Muscle of leg (tissue), 11 donors: ENCODE data around the gene PRKN. TPM values are rescaled to one million over a fixed set of nuclear protein-coding genes. Genes with fewer than 3 reads are reported as not detected.

Source experiments
- DNase-seq: peaks from one replicate; pipeline ENCODE4 v3.0.0; 2013
- H3K27ac ChIP-seq: one replicate; pipeline ENCODE4 v1.5.1; 2013; ENCODE audit warnings: mild to moderate bottlenecking, low read length, control low read depth
- H3K27me3 ChIP-seq: one replicate; pipeline ENCODE4 v1.6.1; 2013; ENCODE audit warnings: low read length; ENCODE audit not compliant: control insufficient read depth, insufficient read depth
- H3K36me3 ChIP-seq: one replicate; pipeline ENCODE4 v1.6.1; 2013; ENCODE audit warnings: low read length; ENCODE audit not compliant: control insufficient read depth, insufficient read depth
- H3K4me1 ChIP-seq: one replicate; pipeline ENCODE4 v1.6.1; 2013; ENCODE audit warnings: low read length; ENCODE audit not compliant: control insufficient read depth, insufficient read depth
- H3K4me3 ChIP-seq: one replicate; pipeline ENCODE4 v1.5.1; 2013; ENCODE audit warnings: low read length, control low read depth
- H3K9me3 ChIP-seq: replicated peaks from 2 replicates; pipeline ENCODE4 v1.6.1; 2013; ENCODE audit warnings: low read depth, low read length; ENCODE audit not compliant: control insufficient read depth
- WGBS: methylation state at CpG from one replicate; pipeline ENCODE4 v1.1.5; 2013; ENCODE audit warnings: missing lambda C conversion rate; ENCODE audit not compliant: insufficient coverage; 5-methylcytosine and 5-hydroxymethylcytosine counted together
- polyA plus RNA-seq, 8 donors: library from polyadenylated mRNA; unstranded; fragments of 120-200 nt; gene quantifications; one replicate each; pipeline versions ENCODE4 v1.2.1 to v1.2.3, GENCODE V29; 2013; ENCODE audit warnings: inconsistent platforms in 1 of 8, low replicate concordance in 1 of 8; ENCODE audit not compliant: insufficient read length in 8 of 8, insufficient read depth in 1 of 8
- total RNA-seq: library from RNA; stranded (reverse); fragments of 120-200 nt; gene quantifications from one replicate; pipeline ENCODE4 v1.2.4, GENCODE V29; 2013

Gene PRKN
- total and polyA plus RNA-seq, 9 donors = 2.5 to 4.7 (median 3.9) TPM

DNA sequence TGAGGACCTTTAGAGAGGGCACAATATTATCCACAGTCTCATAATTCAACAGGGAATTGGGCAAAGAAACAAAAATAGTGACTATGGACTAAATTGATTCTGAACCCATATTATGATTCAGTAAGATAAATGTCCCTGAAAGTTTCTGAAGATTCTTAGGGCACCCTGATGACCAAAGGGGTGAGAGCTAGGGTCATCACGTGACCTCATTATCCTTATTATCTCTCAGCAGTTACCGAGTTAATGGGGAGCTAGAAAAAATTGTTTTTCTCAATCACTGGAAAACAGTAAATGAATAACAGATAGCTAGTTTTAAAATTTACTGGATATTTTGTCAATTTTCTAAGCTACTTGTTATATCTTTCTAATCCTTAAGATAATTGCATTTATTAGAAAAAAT lies 639.5 kb downstream of the PRKN start:
- no peaks in the 10 kb centered on the region for H3K9me3 ChIP-seq
- H3K4me1 ChIP-seq = no peaks in the 10 kb centered on the region
- H3K27ac ChIP-seq = no peak overlapping the region
- H3K27me3 ChIP-seq = no peaks in the 10 kb centered on the region
- H3K4me3 ChIP-seq = no peak overlapping the region
- no peaks in the 10 kb centered on the region for H3K36me3 ChIP-seq
- no CpG with 5 or more reads among the region's 2 CpGs for WGBS
- DNase-seq = no peak

DNA sequence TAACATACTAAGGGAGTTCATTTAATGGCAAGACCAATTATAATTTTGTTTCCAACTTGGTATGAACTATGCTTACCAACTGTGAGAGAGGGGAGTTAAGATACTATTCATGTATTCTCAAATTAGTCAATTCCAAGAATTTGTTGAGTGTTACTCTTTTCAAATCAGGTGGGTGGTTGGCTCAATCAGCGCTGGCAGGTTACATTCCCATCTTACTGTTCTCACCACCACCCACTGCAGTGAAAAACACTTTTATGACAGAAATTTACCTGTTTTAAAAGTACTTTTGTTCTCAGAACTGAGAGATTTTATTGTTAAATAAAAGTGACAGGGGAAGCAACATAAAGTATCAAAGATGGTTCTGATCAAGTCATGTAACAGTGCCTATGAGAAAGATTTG lies 642.0 kb downstream of the PRKN start:
- Histone ChIP-seq H3K4me3 (no peak overlapping the region), H3K36me3 (no peaks in the 10 kb centered on the region), H3K4me1 (no peaks in the 10 kb centered on the region), H3K27me3 (no peaks in the 10 kb centered on the region), H3K27ac (no peak overlapping the region), H3K9me3 (no peaks in the 10 kb centered on the region)
- no peak for DNase-seq
- no CpG with 5 or more reads among the region's 1 CpG for WGBS

DNA sequence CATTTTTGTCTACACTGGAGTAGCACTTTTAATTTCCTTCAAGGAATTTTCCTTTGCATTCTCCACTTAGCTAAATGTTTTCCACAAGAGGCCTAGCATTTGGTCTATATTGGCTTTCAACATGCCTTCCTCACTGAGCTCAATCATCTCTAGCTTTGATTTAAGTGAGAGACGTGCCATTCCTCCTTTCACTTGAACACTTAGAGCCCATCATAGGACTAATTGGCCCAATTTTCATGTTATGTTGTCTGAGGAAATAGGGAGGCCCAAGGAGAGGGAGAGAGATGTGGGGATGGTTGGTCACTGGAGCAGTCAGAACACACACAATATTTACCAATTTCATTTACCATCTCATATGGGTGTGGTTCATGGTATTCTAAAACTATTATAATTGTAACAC lies 645.0 kb downstream of the PRKN start:
- DNase-seq = no peak
- Histone ChIP-seq H3K27ac (no peak overlapping the region), H3K36me3 (no peaks in the 10 kb centered on the region), H3K27me3 (no peaks in the 10 kb centered on the region), H3K9me3 (no peaks in the 10 kb centered on the region), H3K4me3 (no peak overlapping the region), H3K4me1 (no peaks in the 10 kb centered on the region)
- WGBS = no CpG with 5 or more reads among the region's 1 CpG

DNA sequence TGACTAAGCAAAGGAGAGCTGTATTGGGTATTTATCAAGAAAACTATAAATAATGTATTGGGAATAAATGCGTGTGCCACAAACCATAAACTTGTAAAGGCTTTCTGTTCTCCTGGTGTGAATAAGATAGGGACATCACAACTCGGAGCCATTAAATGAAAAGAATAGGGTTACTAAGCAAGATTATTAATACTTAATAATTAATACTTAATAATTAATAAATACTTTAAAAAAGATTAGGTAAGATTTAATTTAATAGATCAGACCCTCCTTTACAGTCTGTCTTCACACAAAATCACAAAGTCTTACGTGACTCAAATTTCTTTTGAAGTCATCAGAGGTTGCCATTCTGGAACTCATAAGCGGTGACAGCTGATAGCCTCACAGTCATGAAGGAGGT lies 648.9 kb downstream of the PRKN start:
- no peak for DNase-seq
- no peaks in the 10 kb centered on the region for H3K9me3 ChIP-seq
- H3K36me3 ChIP-seq = no peaks in the 10 kb centered on the region
- no peak overlapping the region for H3K27ac ChIP-seq
- H3K27me3 ChIP-seq = no peaks in the 10 kb centered on the region
- H3K4me1 ChIP-seq = no peaks in the 10 kb centered on the region
- WGBS = 88% methylated on average over 1 of the region's 4 CpGs
- no peak overlapping the region for H3K4me3 ChIP-seq

DNA sequence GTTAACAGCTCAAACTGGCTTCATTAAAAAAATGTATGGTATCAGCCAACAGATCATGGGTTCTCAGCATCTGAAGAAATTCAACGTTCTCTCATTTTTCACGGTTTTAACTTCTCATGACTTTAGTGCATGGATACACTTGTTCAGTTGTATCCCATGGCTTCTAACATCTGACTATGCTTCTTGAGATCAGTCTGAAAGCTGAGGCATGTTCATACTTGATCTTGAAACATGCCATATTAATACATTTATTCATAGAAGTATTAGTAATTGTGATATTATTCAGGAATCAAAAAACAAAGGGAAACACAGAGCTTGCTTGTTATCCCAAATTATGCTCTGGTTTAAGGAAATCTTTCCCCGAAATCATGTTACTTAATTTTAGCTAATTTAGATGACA lies 649.4 kb downstream of the PRKN start:
- no peaks in the 10 kb centered on the region for H3K9me3 ChIP-seq
- H3K4me3 ChIP-seq = no peak overlapping the region
- no peaks in the 10 kb centered on the region for H3K4me1 ChIP-seq
- no peak for DNase-seq
- WGBS = 95% methylated on average over 2 of the region's 3 CpGs
- H3K36me3 ChIP-seq = no peaks in the 10 kb centered on the region
- H3K27ac ChIP-seq = no peak overlapping the region
- H3K27me3 ChIP-seq = no peaks in the 10 kb centered on the region

DNA sequence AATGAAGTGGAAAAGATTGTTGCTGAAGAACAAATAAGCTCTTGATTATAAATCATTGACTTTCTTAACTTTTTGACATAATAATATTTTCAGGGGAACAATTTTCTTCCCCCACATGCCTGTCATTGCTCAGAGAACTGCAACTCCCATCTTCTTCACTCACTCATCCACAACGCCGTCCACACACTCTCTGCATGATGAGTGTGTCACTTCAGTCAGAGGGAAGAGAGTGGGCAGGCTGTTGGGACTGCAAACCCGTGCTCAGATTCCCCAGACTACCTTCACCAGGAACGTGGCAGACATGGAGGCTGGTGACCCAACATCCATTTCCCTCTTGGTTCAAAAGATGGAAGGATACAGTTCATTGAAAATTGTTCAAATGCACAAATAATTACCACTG lies 650.8 kb downstream of the PRKN start:
- no CpG with 5 or more reads among the region's 4 CpGs for WGBS
- no peaks in the 10 kb centered on the region for H3K27me3 ChIP-seq
- no peaks in the 10 kb centered on the region for H3K9me3 ChIP-seq
- no peak for DNase-seq
- no peak overlapping the region for H3K27ac ChIP-seq
- no peak overlapping the region for H3K4me3 ChIP-seq
- no peaks in the 10 kb centered on the region for H3K36me3 ChIP-seq
- no peaks in the 10 kb centered on the region for H3K4me1 ChIP-seq

DNA sequence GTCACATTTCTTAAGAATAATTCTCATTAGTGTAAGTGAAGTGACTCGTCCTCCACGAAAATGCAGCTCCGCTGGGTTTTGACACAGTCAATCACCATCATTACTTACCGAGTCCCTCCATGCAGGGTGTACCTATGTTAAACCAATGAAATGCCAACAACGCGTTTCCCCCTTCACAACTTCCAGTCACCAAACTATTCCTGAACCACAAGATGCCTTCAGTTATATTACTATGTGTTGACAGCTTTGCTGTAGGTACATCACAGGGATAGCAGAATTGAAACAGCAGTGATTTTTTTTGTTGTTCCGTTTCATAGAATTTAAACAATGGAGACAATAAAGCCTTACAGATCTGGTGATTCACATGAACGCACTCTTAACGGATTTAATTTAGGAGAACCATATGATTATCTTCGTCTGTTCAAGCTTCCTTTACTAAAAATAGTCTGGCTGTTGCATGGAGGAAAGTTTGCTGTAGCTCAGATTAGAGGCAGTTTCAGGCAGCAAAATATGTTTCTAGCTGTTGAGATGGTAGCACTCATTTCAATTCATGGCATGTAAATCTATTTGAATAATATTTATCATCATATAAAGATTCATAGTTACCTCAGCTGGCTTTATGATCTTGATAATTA lies 652.8 kb downstream of the PRKN start:
- H3K27me3 ChIP-seq = no peaks in the 10 kb centered on the region
- DNase-seq = no peak
- no peak overlapping the region for H3K4me3 ChIP-seq

DNA sequence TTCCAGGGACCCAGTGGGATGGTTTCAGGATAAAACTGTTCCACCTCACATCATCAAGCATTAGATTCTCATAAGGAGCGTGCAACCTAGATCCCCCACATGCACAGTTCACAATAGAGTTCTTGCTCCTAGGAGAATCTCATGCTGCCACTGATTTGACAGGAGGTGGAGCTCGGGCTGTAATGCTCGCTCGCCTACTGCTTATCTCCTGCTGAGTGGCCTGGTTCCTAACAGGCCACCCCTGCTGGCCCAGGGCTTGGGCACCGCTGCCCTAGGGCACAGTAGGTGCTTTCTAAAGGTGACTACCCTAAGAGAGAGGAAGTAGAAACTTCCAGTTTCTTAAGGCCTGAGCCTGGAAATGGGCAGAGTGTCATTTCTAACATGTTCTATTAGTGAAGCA lies 656.9 kb downstream of the PRKN start:
- Histone ChIP-seq H3K36me3 (no peaks in the 10 kb centered on the region), H3K9me3 (peaks cover 7% of the 10 kb centered on the region), H3K4me1 (no peaks in the 10 kb centered on the region), H3K27ac (no peak overlapping the region), H3K27me3 (no peaks in the 10 kb centered on the region), H3K4me3 (no peak overlapping the region)
- DNase-seq = no peak
- 88% methylated on average over 5 of the region's 5 CpGs for WGBS

More for the DNA sequence above, 652.8 kb downstream of the PRKN start:
- 100% methylated on average over 1 of the region's 10 CpGs for WGBS
- H3K9me3 ChIP-seq = peaks cover 3% of the 10 kb centered on the region
- H3K27ac ChIP-seq = no peak overlapping the region
- H3K36me3 ChIP-seq = no peaks in the 10 kb centered on the region
- no peaks in the 10 kb centered on the region for H3K4me1 ChIP-seq

DNA sequence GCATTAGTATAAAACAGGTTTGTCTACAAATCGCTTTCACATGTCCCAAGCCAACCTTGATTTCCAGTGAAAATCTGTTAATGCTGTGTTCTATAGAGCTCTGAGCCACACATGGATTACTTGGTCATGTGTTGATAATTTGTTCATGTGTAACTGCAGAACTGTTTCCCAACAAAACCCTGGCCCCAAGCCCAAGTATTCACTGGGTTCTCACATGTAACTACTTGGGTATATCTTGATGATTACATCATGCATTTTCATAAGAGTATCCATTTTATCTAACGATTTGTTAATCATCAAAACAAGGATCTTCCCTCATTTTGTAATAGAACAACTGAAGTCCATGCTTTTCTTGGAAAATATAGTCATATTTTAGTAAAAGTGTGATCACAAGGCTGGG lies 657.6 kb downstream of the PRKN start:
- no peaks in the 10 kb centered on the region for H3K36me3 ChIP-seq
- no peak overlapping the region for H3K27ac ChIP-seq
- no peaks in the 10 kb centered on the region for H3K27me3 ChIP-seq
- no CpG with 5 or more reads among the region's 2 CpGs for WGBS
- peaks cover 7% of the 10 kb centered on the region for H3K9me3 ChIP-seq
- H3K4me1 ChIP-seq = no peaks in the 10 kb centered on the region
- no peak for DNase-seq
- H3K4me3 ChIP-seq = no peak overlapping the region

DNA sequence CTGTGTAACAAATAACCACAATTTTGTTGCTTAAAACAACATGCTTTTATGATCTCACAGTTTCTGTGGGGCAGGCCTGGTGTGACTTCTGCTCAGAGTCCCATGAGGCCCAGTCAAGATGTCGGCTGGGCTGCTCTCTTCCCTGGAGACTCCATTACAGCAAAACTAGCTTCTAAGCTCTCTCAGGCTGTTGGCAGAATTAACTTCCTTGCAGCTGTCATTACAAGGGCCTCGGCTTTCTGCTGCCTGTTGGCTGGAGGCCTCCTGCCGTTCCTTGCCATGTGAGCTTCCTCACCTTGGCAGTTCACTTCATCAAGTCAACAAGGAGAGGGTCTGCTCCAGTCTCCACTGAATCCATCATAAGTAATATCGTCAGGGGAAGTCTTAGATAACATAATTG lies 659.2 kb downstream of the PRKN start:
- Histone ChIP-seq H3K9me3 (peaks cover 7% of the 10 kb centered on the region), H3K27me3 (no peaks in the 10 kb centered on the region), H3K4me1 (no peaks in the 10 kb centered on the region), H3K27ac (no peak overlapping the region), H3K4me3 (no peak overlapping the region), H3K36me3 (no peaks in the 10 kb centered on the region)
- 21% methylated on average over 3 of the region's 4 CpGs for WGBS
- DNase-seq = peak; percentile 53

DNA sequence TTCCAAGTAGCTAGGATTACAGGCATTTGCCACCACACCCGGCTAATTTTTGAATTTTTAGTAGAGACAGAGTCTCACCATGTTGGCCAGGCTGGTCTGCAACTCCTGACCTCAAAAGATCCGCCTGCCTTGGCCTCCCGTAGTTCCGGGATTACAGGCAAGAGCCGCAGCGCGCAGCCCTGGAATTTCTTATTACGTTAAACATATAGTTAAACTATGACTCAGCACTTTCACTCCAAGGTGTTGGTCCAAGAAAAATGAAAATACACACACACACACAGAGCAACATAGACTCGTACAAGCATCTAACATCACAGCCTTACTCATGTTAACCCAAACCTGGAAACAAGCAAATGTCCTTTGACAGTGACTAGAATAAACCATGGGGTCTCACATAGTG lies 663.9 kb downstream of the PRKN start:
- DNase-seq = no peak
- 97% methylated on average over 7 of the region's 9 CpGs for WGBS
- H3K4me1 ChIP-seq = no peaks in the 10 kb centered on the region
- no peaks in the 10 kb centered on the region for H3K27me3 ChIP-seq
- H3K36me3 ChIP-seq = no peaks in the 10 kb centered on the region
- no peak overlapping the region for H3K27ac ChIP-seq
- H3K4me3 ChIP-seq = no peak overlapping the region
- peaks cover 5% of the 10 kb centered on the region for H3K9me3 ChIP-seq
